Skeletal muscle tissue (tissue), 4 donors: ENCODE data around the gene TPD52L2. TPM values are rescaled to one million over a fixed set of nuclear protein-coding genes. Genes with fewer than 3 reads are reported as not detected.

Experiments used
- H3K27ac ChIP-seq: one replicate; pipeline ENCODE4 v1.7.0; 2013; ENCODE audit warnings: mild to moderate bottlenecking, low read depth, low read length, inconsistent platforms
- H3K27me3 ChIP-seq, 3 donors: one replicate each; pipeline ENCODE4 v1.7.0; 2013; ENCODE audit warnings: low read length in 3 of 3; ENCODE audit not compliant: control insufficient read depth in 3 of 3, insufficient read depth in 3 of 3
- H3K36me3 ChIP-seq, 3 donors: one replicate each; pipeline ENCODE4 v1.7.0; 2013; ENCODE audit warnings: low read length in 3 of 3; ENCODE audit not compliant: control insufficient read depth in 3 of 3, insufficient read depth in 3 of 3
- H3K4me1 ChIP-seq, 3 donors: one replicate each; pipeline ENCODE4 v1.7.0; 2013; ENCODE audit warnings: low read length in 3 of 3, mild to moderate bottlenecking in 3 of 3; ENCODE audit not compliant: control insufficient read depth in 3 of 3, insufficient read depth in 3 of 3
- H3K4me3 ChIP-seq, 3 donors: one replicate each; pipeline ENCODE4 v1.7.0; 2013; ENCODE audit warnings: low read length in 3 of 3
- H3K9ac ChIP-seq, 3 donors: one replicate each; pipeline ENCODE4 v1.7.0; 2013; ENCODE audit warnings: low read length in 3 of 3, mild to moderate bottlenecking in 3 of 3, moderate library complexity in 2 of 3, low read depth in 1 of 3
- H3K9me3 ChIP-seq, 3 donors: one replicate each; pipeline ENCODE4 v1.7.0; 2013; ENCODE audit warnings: low read length in 3 of 3; ENCODE audit not compliant: control insufficient read depth in 3 of 3
- total RNA-seq: library from RNA; depleted of rRNA; stranded (reverse); fragments of >200 nt; gene quantifications from one replicate; pipeline ENCODE4 v1.2.3, GENCODE V29; 2014
- donor health status: Osteomylitis.

The TPD52L2 gene
- total RNA-seq, 1 donor from 2014 or later: 29.2 TPM

DNA sequence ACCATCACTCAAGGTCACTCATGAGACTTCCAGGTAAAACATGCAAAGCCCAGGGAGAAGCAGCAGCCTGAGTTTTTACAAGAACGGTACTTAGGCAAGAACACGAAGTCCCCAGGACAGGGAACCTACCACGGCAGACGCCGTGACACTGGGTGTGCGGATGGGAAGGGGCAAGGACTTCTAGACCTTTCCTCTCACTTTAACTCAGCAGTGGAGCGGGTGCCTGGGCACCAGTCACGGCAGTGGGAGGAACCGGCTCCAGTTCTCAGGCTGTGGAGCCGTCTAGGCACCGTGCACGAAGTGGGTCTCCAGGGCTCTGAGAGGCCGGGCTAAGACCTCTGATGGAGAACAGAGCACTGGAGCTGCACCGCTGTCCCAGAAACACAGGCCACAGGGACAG lies 36.5 kb upstream of the TPD52L2 start:
- Histone ChIP-seq H3K9me3 (no peaks in the 10 kb centered on the region), H3K36me3 (no peaks in the 10 kb centered on the region), H3K4me1 (peaks cover 11 to 23% (median 14%) of the 10 kb centered on the region in 3 donors), H3K9ac (no peak overlapping the region), H3K27ac (no peak overlapping the region), H3K27me3 (peaks cover 0 to 16% (median 0%) of the 10 kb centered on the region in 3 donors), H3K4me3 (peak overlapping the region in 1 of 3 donors; percentile 30)

DNA sequence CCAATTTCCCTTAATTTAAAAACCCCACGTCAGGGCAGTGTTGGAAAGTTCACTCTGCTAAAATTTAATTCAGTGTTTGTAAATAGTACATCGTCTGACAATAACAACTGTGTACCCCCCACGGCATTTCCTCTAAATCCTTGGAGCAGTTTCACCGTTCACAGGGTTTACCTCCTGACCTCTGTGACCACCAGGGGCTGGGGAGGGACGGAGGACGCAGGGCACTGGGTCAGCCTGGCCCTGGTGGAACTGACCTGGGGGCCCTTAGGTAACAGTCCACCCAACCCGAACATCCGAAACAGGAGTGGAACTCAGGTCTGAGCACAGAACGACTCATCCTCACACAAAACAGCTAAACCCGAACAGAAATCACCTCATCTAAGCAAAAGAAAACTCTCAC lies 36.1 kb upstream of the TPD52L2 start:
- H3K9me3 ChIP-seq: no peaks in the 10 kb centered on the region
- peaks cover 12 to 26% (median 16%) of the 10 kb centered on the region in 3 donors for H3K4me1 ChIP-seq
- H3K4me3 ChIP-seq: peak overlapping the region in 2 of 3 donors; percentile 16 to 74
- H3K27me3 ChIP-seq: peaks cover 0 to 16% (median 0%) of the 10 kb centered on the region in 3 donors
- H3K36me3 ChIP-seq: no peaks in the 10 kb centered on the region
- H3K27ac ChIP-seq: no peak overlapping the region
- H3K9ac ChIP-seq: no peak overlapping the region

DNA sequence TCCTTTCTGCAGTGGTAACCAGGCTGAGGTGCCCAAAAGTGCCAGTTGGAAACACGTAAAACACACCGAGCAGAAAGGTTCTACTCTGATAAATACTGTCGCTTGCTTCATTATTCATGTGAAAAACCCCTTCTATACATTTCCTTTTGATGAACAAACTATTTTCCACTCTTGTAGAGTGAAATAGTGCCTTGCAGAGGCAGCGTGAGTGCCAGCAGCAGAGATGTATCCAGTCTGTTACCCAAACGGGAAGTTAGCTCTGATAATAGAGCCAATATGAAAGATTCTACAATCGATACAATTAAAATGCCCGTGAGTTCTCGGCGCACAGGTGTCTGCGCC lies 35.5 kb upstream of the TPD52L2 start:
- Histone ChIP-seq H3K4me1 (peaks cover 18 to 32% (median 21%) of the 10 kb centered on the region in 3 donors), H3K27me3 (peaks cover 0 to 16% (median 0%) of the 10 kb centered on the region in 3 donors), H3K9ac (peak overlapping the region in 2 of 3 donors; percentile 16 to 82), H3K36me3 (no peaks in the 10 kb centered on the region), H3K27ac (no peak overlapping the region), H3K9me3 (no peaks in the 10 kb centered on the region), H3K4me3 (peak overlapping the region; percentile 58 to 74 (median 73))

DNA sequence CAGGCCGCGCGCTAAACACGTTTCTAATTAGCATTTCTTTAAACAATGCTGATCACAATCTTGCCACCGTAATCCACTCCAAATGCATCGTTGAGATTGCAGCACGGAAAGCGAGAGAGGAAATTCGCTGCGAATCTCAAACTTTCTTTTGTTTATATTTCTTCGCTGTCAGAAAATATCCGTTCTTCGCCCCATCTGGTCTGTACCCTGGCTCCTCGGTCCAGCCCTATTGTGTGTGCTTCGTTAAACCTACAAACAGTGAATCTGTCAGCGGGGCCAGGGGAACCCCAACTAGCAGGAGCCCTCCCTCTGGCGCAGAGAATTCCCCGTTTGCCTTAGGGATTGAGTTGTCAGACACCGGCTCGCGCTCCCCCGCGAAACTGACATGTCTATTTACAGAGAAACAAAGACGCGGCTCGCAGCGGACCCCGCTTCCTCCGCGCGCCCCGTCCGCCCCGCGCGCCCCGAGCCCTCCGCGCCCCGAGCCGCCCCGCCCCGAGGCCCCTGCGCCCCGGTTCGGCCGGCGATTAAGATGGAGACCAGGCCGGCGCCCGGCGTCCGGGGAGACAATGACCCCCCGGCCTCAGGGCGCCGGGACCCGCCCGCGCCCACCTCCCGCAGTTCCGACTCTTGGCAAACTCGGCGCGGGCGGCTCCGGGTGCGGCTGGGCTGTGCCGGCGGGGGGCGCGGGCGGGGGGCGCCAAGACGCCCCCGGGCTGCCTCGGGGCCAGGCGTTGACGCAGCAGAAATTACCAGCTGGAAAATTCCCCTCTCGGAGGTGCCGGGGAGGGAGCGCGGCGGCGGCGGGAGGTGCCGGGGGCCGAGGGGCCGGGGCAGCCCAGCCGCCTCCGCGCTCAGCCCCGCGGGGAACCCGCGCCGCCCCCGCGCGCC lies 34.9 kb upstream of the TPD52L2 start:
- H3K36me3 ChIP-seq: no peaks in the 10 kb centered on the region
- peaks cover 20 to 37% (median 24%) of the 10 kb centered on the region in 3 donors for H3K4me1 ChIP-seq
- H3K9ac ChIP-seq: peak overlapping the region; percentile 16 to 82 (median 74)
- H3K9me3 ChIP-seq: no peaks in the 10 kb centered on the region
- peaks cover 0 to 16% (median 0%) of the 10 kb centered on the region in 3 donors for H3K27me3 ChIP-seq
- peak overlapping the region; percentile 58 to 74 (median 73) for H3K4me3 ChIP-seq
- no peak overlapping the region for H3K27ac ChIP-seq

DNA sequence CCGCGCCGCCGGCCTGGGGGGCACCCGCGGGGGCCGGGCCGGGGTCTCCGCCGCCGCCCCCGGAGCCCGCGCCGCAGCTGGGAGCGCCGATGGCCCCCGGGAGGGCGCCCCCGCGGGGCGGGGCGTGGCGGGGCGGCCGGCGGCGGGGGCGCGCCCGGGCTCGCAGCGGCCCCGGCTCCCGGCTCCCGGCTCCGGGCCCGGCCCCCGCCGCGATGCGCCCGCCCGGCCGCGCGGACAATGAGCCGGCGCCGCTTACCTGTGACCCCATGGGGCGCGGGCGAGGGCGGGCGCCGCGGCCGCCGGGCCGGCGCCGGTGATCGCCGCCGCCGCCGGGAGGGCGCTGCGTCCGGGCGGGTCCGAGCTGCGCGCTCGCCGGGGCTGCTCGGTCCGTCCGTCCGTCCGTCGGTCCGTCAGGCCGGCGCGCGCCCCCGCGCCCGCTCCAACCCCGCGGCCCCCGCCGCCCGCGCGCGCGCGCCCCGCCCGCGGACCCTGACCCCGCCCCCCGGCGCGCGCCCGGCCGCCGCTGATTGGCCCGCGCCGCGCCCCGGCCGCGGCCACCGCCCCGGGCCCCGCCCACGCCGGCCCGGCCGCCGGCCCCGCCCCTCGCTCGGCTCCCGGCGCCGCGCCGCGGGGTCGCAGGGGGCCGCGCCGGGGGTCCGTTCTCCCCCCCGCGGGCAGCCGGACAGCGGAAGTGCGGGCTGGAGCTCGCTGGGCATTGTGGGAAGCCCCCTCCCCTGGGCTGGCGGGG lies 34.1 kb upstream of the TPD52L2 start, which contains the start of gene ZBTB46:
ZBTB46 (minus strand) TSS at position 424 of the 748 bp plus-strand sequence. CDS start 40,507 bp downstream, outside the sequence.
- Histone ChIP-seq H3K4me1 (peaks cover 20 to 41% (median 26%) of the 10 kb centered on the region in 3 donors), H3K4me3 (peak within 1 kb of the TSS; percentile 58 to 74 (median 73)), H3K36me3 (no peaks in the 10 kb centered on the region), H3K9me3 (no peaks in the 10 kb centered on the region), H3K27me3 (peaks cover 0 to 16% (median 0%) of the 10 kb centered on the region in 3 donors), H3K27ac (no peak within 1 kb of the TSS), H3K9ac (peak within 1 kb of the TSS; percentile 16 to 82 (median 74))

DNA sequence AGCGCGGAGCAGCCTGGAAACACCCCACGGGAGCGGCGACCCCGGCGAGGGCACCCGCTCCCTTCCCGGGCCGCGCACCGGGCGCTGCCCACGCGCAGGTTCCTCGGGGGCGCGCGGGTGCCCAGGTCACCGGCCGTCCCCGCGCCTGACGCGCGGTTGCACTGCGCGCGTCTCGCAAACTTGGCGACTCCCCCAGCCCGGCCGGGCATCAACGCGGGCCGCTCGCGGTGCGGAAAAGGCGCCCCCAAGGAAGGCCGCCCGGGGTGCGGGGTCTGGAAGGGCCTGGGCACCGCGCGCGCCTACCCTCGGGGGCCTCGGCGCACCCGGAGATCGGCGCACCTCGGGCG lies 33.5 kb upstream of the TPD52L2 start:
- H3K27ac ChIP-seq: no peak overlapping the region
- peaks cover 0 to 16% (median 0%) of the 10 kb centered on the region in 3 donors for H3K27me3 ChIP-seq
- peaks cover 20 to 40% (median 26%) of the 10 kb centered on the region in 3 donors for H3K4me1 ChIP-seq

DNA sequence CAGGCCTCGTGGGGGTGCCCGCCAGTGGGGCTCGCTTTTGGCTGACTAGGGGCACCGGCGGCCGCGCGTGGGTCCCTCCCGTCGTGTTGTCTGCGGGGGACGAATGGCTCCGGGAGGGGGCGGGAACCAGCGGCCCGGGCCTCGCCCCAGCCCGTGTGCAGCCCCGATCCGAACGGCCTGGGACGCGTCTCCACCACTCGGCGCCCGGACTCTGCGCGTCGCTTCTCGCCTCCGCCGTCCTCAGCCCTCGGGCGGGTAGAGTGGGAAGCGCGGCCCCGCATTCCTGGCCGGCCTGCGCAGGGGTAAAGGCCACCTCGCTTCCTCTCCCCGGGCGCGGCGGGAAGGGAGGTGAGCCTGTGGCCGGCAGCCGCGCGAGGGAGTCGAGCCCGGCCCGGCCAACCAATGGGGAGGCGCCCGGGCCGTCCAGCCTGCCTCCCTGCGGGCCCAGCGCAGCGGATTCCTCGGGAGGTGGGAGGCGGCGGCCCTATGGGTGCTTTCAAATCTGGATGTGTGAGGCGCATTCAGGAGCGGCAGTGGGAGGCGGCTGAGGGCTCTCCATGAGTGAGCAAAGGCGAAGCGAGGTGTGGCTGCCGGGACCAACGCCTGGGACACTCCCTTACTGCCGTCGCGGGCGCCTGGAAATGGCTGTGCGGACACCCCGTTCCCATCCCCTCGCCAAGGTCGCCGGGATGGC lies 32.9 kb upstream of the TPD52L2 start:
- peaks cover 20 to 37% (median 24%) of the 10 kb centered on the region in 3 donors for H3K4me1 ChIP-seq

More for the DNA sequence above, 33.5 kb upstream of the TPD52L2 start:
- Histone ChIP-seq H3K9me3 (no peaks in the 10 kb centered on the region), H3K9ac (peak overlapping the region in 2 of 3 donors; percentile 10 to 62), H3K4me3 (peak overlapping the region in 2 of 3 donors; percentile 52 to 64), H3K36me3 (no peaks in the 10 kb centered on the region)

DNA sequence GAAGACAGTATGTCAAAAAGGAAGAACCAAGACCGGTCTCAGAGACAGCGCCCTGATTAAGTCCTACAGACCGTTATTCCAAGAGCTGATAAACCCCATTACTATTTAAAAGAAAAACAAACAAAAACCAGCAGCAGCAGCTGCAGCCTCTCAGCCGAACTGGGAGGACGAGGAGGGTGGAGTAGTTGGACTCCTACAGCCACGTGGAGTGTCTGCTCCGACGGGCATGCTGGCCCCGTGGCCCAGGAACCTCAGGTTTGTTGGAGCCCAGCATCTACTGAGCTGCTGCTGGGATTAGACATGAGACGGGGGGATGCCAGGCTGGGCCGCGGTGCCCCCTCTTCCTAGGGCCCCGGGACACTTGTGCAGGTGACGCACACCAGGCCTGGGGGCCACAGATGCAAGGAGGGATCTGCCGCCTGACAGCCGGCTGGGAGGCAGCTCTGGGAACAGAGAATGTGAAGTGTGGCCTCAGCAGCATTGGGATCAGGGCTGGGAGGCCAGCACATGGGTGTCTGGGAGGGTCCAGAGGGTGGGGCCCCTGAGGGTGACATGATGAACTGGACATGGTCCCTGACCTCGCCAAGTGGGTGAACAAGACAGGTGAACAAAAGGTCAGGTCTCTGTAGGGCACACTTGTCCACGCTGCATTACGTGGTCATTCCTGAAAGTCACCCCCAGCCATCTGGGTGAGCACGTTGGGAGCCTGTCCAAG lies 31.1 kb upstream of the TPD52L2 start:
- peak overlapping the region in 1 of 3 donors; percentile 33 for H3K9ac ChIP-seq
- no peak overlapping the region for H3K4me3 ChIP-seq
- H3K27me3 ChIP-seq: peaks cover 0 to 6% (median 0%) of the 10 kb centered on the region in 3 donors
- H3K36me3 ChIP-seq: no peaks in the 10 kb centered on the region
- no peaks in the 10 kb centered on the region for H3K9me3 ChIP-seq
- H3K4me1 ChIP-seq: peaks cover 20 to 32% (median 24%) of the 10 kb centered on the region in 3 donors
- H3K27ac ChIP-seq: no peak overlapping the region

More for the DNA sequence above, 32.9 kb upstream of the TPD52L2 start:
- Histone ChIP-seq H3K9me3 (no peaks in the 10 kb centered on the region), H3K9ac (peak overlapping the region in 1 of 3 donors; percentile 62), H3K4me3 (peak overlapping the region in 2 of 3 donors; percentile 35 to 52), H3K27me3 (peaks cover 0 to 12% (median 0%) of the 10 kb centered on the region in 3 donors), H3K27ac (no peak overlapping the region), H3K36me3 (no peaks in the 10 kb centered on the region)

DNA sequence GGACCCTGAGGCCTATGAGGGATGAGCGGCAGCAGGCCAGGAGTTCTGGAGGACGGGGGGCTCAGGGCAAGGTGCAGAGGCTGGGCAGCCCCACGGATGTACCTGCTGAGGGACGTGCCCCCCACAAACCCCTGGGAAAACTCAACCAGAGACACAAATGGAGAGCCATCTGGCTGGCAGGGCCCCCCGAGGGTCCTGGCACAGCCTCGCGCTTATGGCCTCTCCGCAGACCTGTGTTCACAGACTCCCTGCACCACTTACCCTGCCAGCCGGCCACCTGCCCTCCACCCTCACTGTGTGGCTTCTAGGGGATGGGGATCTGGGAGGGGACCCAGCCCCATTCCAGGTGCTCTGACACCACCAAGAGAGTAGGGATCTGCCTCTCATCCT lies 30.6 kb upstream of the TPD52L2 start:
- peaks cover 0 to 1% (median 0%) of the 10 kb centered on the region in 3 donors for H3K27me3 ChIP-seq
- H3K36me3 ChIP-seq: no peaks in the 10 kb centered on the region
- H3K27ac ChIP-seq: no peak overlapping the region
- H3K9ac ChIP-seq: no peak overlapping the region
- H3K4me3 ChIP-seq: no peak overlapping the region
- no peaks in the 10 kb centered on the region for H3K9me3 ChIP-seq
- H3K4me1 ChIP-seq: peaks cover 14 to 27% (median 24%) of the 10 kb centered on the region in 3 donors
